ENCODE measurements around the gene MDH2. TPM values are rescaled to one million over a fixed set of nuclear protein-coding genes. Genes with fewer than 3 reads are reported as not detected.

MDH2 gene
- total RNA-seq, 4 donors from 2014 or later, result 52.0 to 179 (median 139) TPM

GRCh38 chr7:76037310-76037709 lies 10.6 kb upstream of the MDH2 start:
- Histone ChIP-seq H3K9me3 (no peaks in the 10 kb centered on the region), H3K27me3 (no peaks in the 10 kb centered on the region), H3K4me1 (no peaks in the 10 kb centered on the region), H3K36me3 (peaks cover 0 to 8% (median 0%) of the 10 kb centered on the region in 3 donors), H3K4me3 (no peak overlapping the region), H3K27ac (no peak overlapping the region)
- DNase-seq, result no peak
- TF ChIP-seq CTCF (IDR thresholded peaks at IDR 0.05) (no peak), POLR2A (IDR thresholded peaks at IDR 0.05) (no peak)

GRCh38 chr7:76040126-76040525 lies 7.8 kb upstream of the MDH2 start:
- H3K4me3 ChIP-seq, result no peak overlapping the region
- no peaks in the 10 kb centered on the region for H3K9me3 ChIP-seq
- no peak for DNase-seq
- peaks cover 0 to under 1% (median 0%) of the 10 kb centered on the region in 4 donors for H3K4me1 ChIP-seq
- TF ChIP-seq POLR2A (IDR thresholded peaks at IDR 0.05), result no peak
- TF ChIP-seq CTCF (IDR thresholded peaks at IDR 0.05), result no peak
- H3K27me3 ChIP-seq, result no peaks in the 10 kb centered on the region
- H3K27ac ChIP-seq, result no peak overlapping the region
- peaks cover 0 to 8% (median 0%) of the 10 kb centered on the region in 3 donors for H3K36me3 ChIP-seq

DNA sequence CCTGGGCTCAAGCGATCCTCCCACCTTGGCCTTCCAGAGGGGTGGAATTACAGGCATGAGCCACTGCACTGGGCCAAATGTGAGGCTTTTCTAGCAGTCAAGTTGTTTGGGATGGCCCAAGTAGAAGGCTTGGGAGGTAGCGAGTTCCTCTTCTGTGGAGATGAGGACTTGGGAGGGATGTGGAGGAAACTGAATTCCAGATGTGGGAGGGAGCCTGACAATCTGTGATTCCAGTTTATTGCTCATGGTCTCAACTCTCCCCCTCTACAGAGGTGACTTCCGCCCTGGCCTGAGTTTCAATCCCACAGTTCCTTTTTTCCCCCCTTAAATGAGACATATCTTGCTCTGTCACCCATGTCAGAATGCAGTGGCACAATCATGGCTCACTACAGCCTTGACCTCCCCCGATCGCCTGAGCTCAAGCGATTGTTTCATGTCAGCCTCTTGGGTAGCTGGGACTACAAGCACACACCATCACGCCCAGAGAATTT lies 3.5 kb upstream of the MDH2 start:
- Histone ChIP-seq H3K27ac (no peak overlapping the region), H3K36me3 (peaks cover 0 to 8% (median 0%) of the 10 kb centered on the region in 3 donors), H3K4me3 (no peak overlapping the region), H3K27me3 (no peaks in the 10 kb centered on the region), H3K4me1 (peaks cover 0 to 28% (median 10%) of the 10 kb centered on the region in 4 donors), H3K9me3 (no peaks in the 10 kb centered on the region)
- DNase-seq, result no peak
- TF ChIP-seq CTCF (IDR thresholded peaks at IDR 0.05), result no peak
- no peak for TF ChIP-seq POLR2A (IDR thresholded peaks at IDR 0.05)

- peaks cover 0 to 40% (median 10%) of the 10 kb centered on the region in 4 donors for H3K4me1 ChIP-seq
- no peak for DNase-seq
- no peaks in the 10 kb centered on the region for H3K27me3 ChIP-seq
- no peaks in the 10 kb centered on the region for H3K36me3 ChIP-seq
- H3K27ac ChIP-seq, result peak overlapping the region; percentile 89 to 94 (median 92)
- no peaks in the 10 kb centered on the region for H3K9me3 ChIP-seq
- TF ChIP-seq CTCF (IDR thresholded peaks at IDR 0.05) (no peak), POLR2A (IDR thresholded peaks at IDR 0.05) (no peak)
- peak overlapping the region; percentile 76 to 98 (median 97) for H3K4me3 ChIP-seq
These were observed 548 bp upstream of the MDH2 start for GRCh38 chr7:76047305-76047810.

DNA sequence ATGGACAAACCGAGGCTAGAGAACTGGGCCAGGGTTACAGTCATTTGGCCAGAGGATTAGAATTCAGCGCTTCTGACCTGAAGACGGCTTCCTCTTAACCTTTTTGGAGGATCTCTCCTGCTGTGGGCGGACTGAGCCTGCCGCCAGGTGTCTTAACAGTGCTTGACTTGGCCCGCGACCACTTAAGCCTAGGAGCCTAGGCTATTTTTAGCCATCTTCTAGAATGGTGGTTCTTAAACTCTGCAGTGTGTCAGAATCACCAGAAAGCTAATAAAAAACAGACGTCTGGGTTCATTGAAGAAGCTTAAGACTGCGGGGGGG lies 722 bp downstream of the MDH2 start:
- H3K4me3 ChIP-seq, result peak overlapping the region; percentile 76 to 98 (median 97)
- H3K36me3 ChIP-seq, result peaks cover 0 to 5% (median 0%) of the 10 kb centered on the region in 3 donors
- H3K9me3 ChIP-seq, result no peaks in the 10 kb centered on the region
- peaks cover 0 to 42% (median 10%) of the 10 kb centered on the region in 4 donors for H3K4me1 ChIP-seq
- no peak for TF ChIP-seq POLR2A (IDR thresholded peaks at IDR 0.05)
- TF ChIP-seq CTCF (IDR thresholded peaks at IDR 0.05), result peak in 3 of 6 experiments; percentile 11 to 24 (median 20)
- H3K27ac ChIP-seq, result peak overlapping the region; percentile 89 to 94 (median 92)
- DNase-seq, result no peak
- H3K27me3 ChIP-seq, result no peaks in the 10 kb centered on the region
